Stimulated activated naive CD8-positive, alpha-beta T cell treated with anti-CD3 and anti-CD28 coated beads, Interleukin-15, Interleukin-2, amounts not matched to agents 100 U/mL and 50 U/mL, for 24 hours (primary cell): ENCODE results near the gene SENP3.
A peak's percentile ranks its signal among the peaks of the same experiment; 100 is the strongest.
"Not testable (repeated sequence)": the region's sequence is repeated elsewhere in the genome, so short reads cannot be mapped to it uniquely, and the experiment has no call there.

Experiments used
- ATAC-seq: fragments of 150-1000 bp; cut with Tn5 transposase; one replicate; pipeline ENCODE4 v1.10.0; 2021
- DNase-seq: peaks from one replicate; pipeline ENCODE4 v3.0.0; 2021

SENP3 gene

DNA sequence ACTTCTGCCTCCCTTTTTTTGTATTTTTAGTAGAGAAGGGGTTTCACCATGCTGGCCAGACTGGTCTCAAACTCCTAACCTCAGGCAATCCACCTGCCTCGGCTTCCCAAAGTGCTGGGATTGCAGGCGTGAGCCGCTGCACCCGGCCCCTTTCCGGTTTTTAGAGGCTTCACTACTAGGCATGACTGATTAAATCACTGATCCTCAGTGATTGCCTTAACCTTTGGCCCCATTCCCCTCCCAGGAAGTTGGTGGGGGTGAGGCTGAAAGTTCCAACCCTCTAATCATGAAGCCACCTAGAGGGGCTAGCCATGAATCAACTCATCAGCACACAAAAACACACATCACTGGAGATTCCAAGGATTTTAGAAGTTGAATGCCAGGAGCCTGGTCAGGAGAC lies 35.8 kb downstream of the SENP3 start:
- not testable (repeated sequence) for DNase-seq, ATAC-seq

- no peak for ATAC-seq
- no peak for DNase-seq
Observed at GRCh38 chr17:7606280-7606679, 44.6 kb downstream of the SENP3 start.

- DNase-seq: no peak
- no peak for ATAC-seq
Observed at GRCh38 chr17:7610641-7611040, 48.9 kb downstream of the SENP3 start.

GRCh38 chr17:7611635-7612293 lies 50.0 kb downstream of the SENP3 start:
- DNase-seq (no peak), ATAC-seq (no peak)

- ATAC-seq (no peak), DNase-seq (no peak)
Observed at GRCh38 chr17:7612294-7612640, 50.5 kb downstream of the SENP3 start.

DNA sequence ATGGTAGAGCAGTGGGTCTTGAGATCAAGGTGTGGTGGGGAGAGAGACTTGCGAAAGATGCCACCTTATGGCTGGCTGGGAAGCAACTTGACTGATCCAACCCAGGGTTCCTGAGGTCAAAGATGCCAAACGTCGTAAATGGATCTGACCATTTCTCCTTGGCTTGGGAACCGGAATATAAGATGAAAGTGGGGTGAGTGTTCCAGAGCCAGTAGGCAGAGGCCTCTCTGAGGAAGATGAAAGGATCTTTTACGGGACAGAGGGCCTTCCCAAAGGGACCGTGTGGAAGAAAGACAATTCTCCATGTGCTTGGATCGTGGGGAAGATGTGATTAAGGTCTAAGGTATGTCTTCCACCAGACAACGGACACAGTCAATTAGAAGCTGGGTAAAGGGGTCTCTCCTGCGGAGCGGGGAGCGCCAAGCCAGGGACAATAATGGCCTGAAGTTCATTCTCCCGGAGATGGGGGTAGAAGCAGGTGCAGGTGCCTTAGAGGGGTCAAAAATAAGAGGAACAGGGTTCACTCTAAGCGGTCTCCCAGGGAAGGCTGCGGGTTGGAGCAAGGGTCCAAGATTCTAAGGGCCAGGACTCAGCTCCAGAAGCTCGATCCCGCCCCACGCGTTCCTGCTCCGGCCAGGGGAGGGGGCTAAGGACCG lies 52.2 kb downstream of the SENP3 start:
- DNase-seq (no peak), ATAC-seq (no peak)

- DNase-seq: peak; percentile 100
- peak; percentile 95 for ATAC-seq
Observed at GRCh38 chr17:7614425-7615264, 52.9 kb downstream of the SENP3 start, which contains the start of gene FXR2. Gene FXR2 (minus strand): TSS chr17:7614897. CDS start chr17:7614532, 365 bp downstream.

- no peak for ATAC-seq
- DNase-seq: no peak
Observed at GRCh38 chr17:7615265-7615747, 53.6 kb downstream of the SENP3 start.

GRCh38 chr17:7618608-7619007 lies 56.9 kb downstream of the SENP3 start:
- ATAC-seq (no peak), DNase-seq (no peak)

DNA sequence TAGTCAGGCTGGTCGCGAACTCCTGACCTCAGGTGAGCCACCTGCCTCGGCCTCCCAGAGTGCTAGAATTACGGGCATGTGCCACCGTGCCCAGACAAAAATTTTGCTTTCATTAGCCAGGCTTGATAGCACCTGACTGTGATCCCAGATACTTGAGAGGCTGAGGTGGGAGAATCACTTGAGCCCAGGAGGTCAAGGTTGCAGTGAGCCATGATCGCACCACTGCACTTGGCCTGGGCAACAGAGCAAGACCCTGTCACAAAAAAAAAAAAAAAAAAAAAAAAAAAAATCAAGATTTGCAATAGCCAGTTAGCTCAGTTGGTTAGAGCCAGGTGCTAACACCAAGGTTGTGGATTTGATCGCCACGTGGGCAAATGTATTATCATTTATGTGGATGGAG lies 59.1 kb downstream of the SENP3 start:
- no peak for DNase-seq

More for the DNA sequence above, 59.1 kb downstream of the SENP3 start:
- ATAC-seq: no peak
